NB4 (cell line): ENCODE results near the gene UBE2Q1.
A peak's percentile ranks its signal among the peaks of the same experiment; 100 is the strongest.

Source experiments
- DNase-seq: peaks from one replicate; pipeline ENCODE4 v3.0.0; 2010; ENCODE audit warnings: low read depth
- H3K4me3 ChIP-seq: one replicate; pipeline ENCODE4 v1.5.1; 2011; ENCODE audit warnings: mild to moderate bottlenecking, low read depth, low read length, moderate library complexity
- MAX ChIP-seq: IDR thresholded peaks from 2 replicates; pipeline ENCODE4 v1.6.1; 2011; ENCODE audit warnings: low read depth, low read length
- MYC ChIP-seq: IDR thresholded peaks from 2 replicates; pipeline ENCODE4 v1.6.1; 2011; ENCODE audit warnings: low read depth, low read length
- POLR2A ChIP-seq: IDR thresholded peaks from 2 replicates; pipeline ENCODE4 v1.6.1; 2011; ENCODE audit warnings: mild to moderate bottlenecking; ENCODE audit not compliant: insufficient read length; ENCODE audit errors: extremely low read depth
- TF ChIP-seq, protein P1 (sequence below): IDR thresholded peaks from one replicate; pipeline ENCODE4 v1.5.1; 2012; ENCODE audit warnings: low read depth, low read length

The UBE2Q1 gene

GRCh38 chr1:154571244-154571963, 12.9 kb upstream of the UBE2Q1 start:
- no peak for TF ChIP-seq MAX
- TF ChIP-seq MYC: no peak
- TF ChIP-seq, protein P1, sequence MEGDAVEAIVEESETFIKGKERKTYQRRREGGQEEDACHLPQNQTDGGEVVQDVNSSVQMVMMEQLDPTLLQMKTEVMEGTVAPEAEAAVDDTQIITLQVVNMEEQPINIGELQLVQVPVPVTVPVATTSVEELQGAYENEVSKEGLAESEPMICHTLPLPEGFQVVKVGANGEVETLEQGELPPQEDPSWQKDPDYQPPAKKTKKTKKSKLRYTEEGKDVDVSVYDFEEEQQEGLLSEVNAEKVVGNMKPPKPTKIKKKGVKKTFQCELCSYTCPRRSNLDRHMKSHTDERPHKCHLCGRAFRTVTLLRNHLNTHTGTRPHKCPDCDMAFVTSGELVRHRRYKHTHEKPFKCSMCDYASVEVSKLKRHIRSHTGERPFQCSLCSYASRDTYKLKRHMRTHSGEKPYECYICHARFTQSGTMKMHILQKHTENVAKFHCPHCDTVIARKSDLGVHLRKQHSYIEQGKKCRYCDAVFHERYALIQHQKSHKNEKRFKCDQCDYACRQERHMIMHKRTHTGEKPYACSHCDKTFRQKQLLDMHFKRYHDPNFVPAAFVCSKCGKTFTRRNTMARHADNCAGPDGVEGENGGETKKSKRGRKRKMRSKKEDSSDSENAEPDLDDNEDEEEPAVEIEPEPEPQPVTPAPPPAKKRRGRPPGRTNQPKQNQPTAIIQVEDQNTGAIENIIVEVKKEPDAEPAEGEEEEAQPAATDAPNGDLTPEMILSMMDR: no peak
- no peak for TF ChIP-seq POLR2A
- no peak for DNase-seq
- no peak overlapping the region for H3K4me3 ChIP-seq

GRCh38 chr1:154568157-154568815, 9.8 kb upstream of the UBE2Q1 start:
- TF ChIP-seq MAX: no peak
- no peak for DNase-seq
- H3K4me3 ChIP-seq: no peak overlapping the region

GRCh38 chr1:154567386-154568156, 9.1 kb upstream of the UBE2Q1 start, which contains the start of gene CHRNB2:
TSS of gene CHRNB2 (plus strand) at chr1:154567778. CDS start at chr1:154568045, 267 bp downstream.
- no peak within 1 kb of the TSS for H3K4me3 ChIP-seq
- peak; percentile 65 for DNase-seq
- TF ChIP-seq, protein P1: no peak
- TF ChIP-seq MAX: no peak
- 0 out of 2 replicates have a peak, but pooled peaks have one; percentile 9 for TF ChIP-seq MYC
- no peak for TF ChIP-seq POLR2A

DNA sequence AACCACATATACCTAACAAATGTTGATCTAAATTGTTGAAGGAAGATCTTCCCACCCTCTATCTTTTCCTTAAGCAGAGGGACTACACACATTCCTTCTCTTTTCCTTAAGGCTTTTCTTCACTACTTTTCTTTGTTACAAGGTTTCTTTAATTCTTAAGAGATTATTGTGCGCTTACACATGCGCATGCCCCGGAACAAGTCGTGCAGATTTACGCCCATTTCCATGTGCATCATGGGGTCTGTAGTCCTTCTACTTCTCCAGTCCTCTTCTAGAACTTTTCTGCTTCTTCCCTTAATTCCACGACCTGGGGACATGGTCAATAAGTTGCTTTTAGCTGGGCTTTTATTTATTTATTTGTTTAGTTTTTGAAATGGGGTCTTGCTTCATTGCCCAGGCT, 7.4 kb upstream of the UBE2Q1 start:
- H3K4me3 ChIP-seq: no peak overlapping the region
- TF ChIP-seq POLR2A (no peak), MYC (no peak)
- no peak for DNase-seq

- H3K4me3 ChIP-seq: peak overlapping the region; percentile 84
- peak; percentile 94 for DNase-seq
- TF ChIP-seq MYC (peak; percentile 60; the same call in 1 of the 2 replicates), POLR2A (no peak), MAX (peak; percentile 44; the same call in 1 of the 2 replicates)
- TF ChIP-seq, protein P1: peak; percentile 88
These were observed 1.1 kb upstream of the UBE2Q1 start for GRCh38 chr1:154559466-154560044.

DNA sequence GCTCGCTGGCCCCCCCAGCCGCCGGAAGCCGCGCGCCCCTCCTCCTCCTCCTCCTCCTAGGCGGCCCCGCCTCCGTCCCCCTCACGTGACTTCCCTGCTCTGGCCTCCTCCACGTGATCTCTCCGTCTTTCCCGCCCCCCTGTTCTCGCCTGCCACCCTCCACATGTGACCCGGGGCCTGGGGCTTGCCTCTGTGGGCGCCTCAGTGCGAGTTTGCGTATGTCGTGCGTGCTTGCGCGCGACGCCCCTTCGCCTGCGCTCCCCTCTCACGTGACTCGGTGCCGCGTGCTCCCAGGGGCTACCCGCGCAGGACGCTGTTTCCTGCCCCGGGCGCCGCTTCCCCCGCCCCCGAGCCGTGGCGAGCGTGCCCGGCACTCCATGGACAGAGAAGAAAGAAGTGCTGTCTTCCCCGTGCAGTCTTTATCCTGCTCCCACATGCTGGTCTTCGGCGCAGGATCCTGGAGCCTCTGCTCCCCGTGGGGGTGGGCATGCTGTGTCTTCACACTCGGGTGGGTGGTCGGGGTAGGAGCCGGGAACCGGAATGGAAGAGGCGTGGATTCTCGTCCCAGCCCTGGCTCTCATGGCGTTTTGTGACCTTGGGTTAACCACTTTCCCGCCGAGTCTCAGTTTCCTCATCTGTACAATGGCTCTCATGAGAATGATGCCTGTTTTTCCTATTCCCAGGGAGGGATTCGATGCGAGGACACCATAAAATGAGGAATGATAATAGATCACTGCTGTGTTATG, 431 bp upstream of the UBE2Q1 start:
- TF ChIP-seq, protein P1: no peak
- TF ChIP-seq POLR2A (peak; percentile 67), MAX (peak; percentile 100), MYC (peak; percentile 98)

More for the DNA sequence above, 431 bp upstream of the UBE2Q1 start:
- peak overlapping the region; percentile 84 for H3K4me3 ChIP-seq
- DNase-seq: peak; percentile 99
